Fibroblast of lung (primary cell): ENCODE data around the gene THSD7B.

Experiments
- CTCF ChIP-seq, 2 donors: IDR thresholded peaks in 1 of 2; conservative IDR thresholded peaks in 1 of 2; 1 replicate in 1 of 2; 2 replicates in 1 of 2; pipeline ENCODE4 v1.5.1; 2011 to 2012; ENCODE audit warnings: low read length in 2 of 2, control low read depth in 1 of 2, inconsistent platforms in 1 of 2, low read depth in 1 of 2, mild to moderate bottlenecking in 1 of 2
- EZH2 ChIP-seq: IDR thresholded peaks from 2 replicates; pipeline ENCODE4 v1.5.1; 2012; ENCODE audit warnings: low read length, control low read depth, mild to moderate bottlenecking; ENCODE audit errors: missing control alignments

- TF ChIP-seq CTCF (conservative IDR thresholded peaks at IDR 0.05 in 1 of 2, IDR thresholded peaks at IDR 0.05 in 1 of 2; ENCODE audit: low read depth in 1 of 2, low read length in 2 of 2) (no peak), EZH2 (no peak)
These were observed 367.9 kb downstream of the THSD7B start for GRCh38 chr2:137133225-137133624.
